Heart left ventricle (tissue), 16 donors: ENCODE results near the gene RIMS3. TPM values are rescaled to one million over a fixed set of nuclear protein-coding genes. Genes with fewer than 3 reads are reported as not detected.

Experiments
- ATAC-seq, 4 donors: fragments of 200-7000 bp; cut with Tn5 transposase; one replicate each; pipeline ENCODE4 v1.9.1; 2020 to 2022; ENCODE audit warnings: moderate library complexity in 4 of 4, mild to moderate bottlenecking in 3 of 4, moderate number of reproducible peaks in 1 of 4
- DNase-seq, 5 donors: peaks; one replicate each; pipeline ENCODE4 v3.0.0-alpha.2; 2020
- H3K27ac ChIP-seq, 12 donors: fragments of 200-600 bp; sonication (generic) in 4 of 12; one replicate each; pipeline versions ENCODE4 v1.5.0 to v1.8.0; 2016 to 2022; ENCODE audit warnings: mild to moderate bottlenecking in 2 of 12
- H3K27me3 ChIP-seq, 9 donors: fragments of 200-600 bp; sonication (generic) in 2 of 9; one replicate each; pipeline versions ENCODE4 v1.5.1 to v1.8.0; 2016 to 2022; ENCODE audit warnings: mild to moderate bottlenecking in 3 of 9
- H3K36me3 ChIP-seq, 9 donors: fragments of 200-600 bp; sonication (generic) in 2 of 9; one replicate each; pipeline versions ENCODE4 v1.5.0 to v1.8.0; 2018 to 2022; ENCODE audit warnings: mild to moderate bottlenecking in 2 of 9
- H3K4me1 ChIP-seq, 12 donors: fragments of 200-600 bp; sonication (generic) in 4 of 12; one replicate each; pipeline versions ENCODE4 v1.5.0 to v1.8.0; 2016 to 2022; ENCODE audit warnings: mild to moderate bottlenecking in 3 of 12
- H3K4me3 ChIP-seq, 12 donors: fragments of 200-600 bp; sonication (generic) in 4 of 12; one replicate each; pipeline versions ENCODE4 v1.5.0 to v1.8.0; 2017 to 2022; ENCODE audit warnings: mild to moderate bottlenecking in 9 of 12, moderate library complexity in 4 of 12
- H3K9me3 ChIP-seq, 12 donors: fragments of 200-600 bp; sonication (generic) in 4 of 12; one replicate each; pipeline versions ENCODE4 v1.5.0 to v1.8.0; 2016 to 2022; ENCODE audit warnings: mild to moderate bottlenecking in 1 of 12
- CTCF ChIP-seq, 12 donors: fragments of 200-600 bp; sonication (generic) in 4 of 12; IDR thresholded peaks; one replicate each; pipeline versions ENCODE4 v1.5.0 to v1.8.0; 2018 to 2022; ENCODE audit warnings: antibody characterized with exemption in 12 of 12, mild to moderate bottlenecking in 5 of 12
- POLR2A ChIP-seq, 2 donors: fragments of 450-650 bp; IDR thresholded peaks; one replicate each; pipeline ENCODE4 v1.6.1; 2017; ENCODE audit warnings: antibody characterized with exemption in 2 of 2, mild to moderate bottlenecking in 2 of 2, moderate library complexity in 2 of 2
- WGBS, 4 donors: extraction: QIAGEN DNeasy Blood & Tissue Kit in 2 of 4; methylation state at CpG; one replicate each; pipeline versions ENCODE4 v1.1.5 to v1.1.7; 2013 to 2018; 5-methylcytosine and 5-hydroxymethylcytosine counted together
- intact Hi-C, 10 donors: fragments of 100-400 bp; cut with DNase I; formaldehyde crosslinking; loops; one replicate each; pipeline versions ENCODE4 v1.11.1 to v1.14.2; 2022
- polyA plus RNA-seq, 2 donors: library from polyadenylated mRNA; stranded (reverse); fragments of 200-250 nt; gene quantifications; one replicate each; pipeline ENCODE4 v1.2.3, GENCODE V29; 2013
- total RNA-seq, 9 donors: library from RNA; depleted of rRNA in 2 of 9; stranded (reverse); fragments of >200 nt in 2 of 9; fragmentation: NEBNext Ultra II Directional in 3 of 9; extraction: Animal tissue kit (Norgen Biotek cat#: 25700) in 3 of 9; gene quantifications; one replicate each; pipeline versions ENCODE4 v1.1.0 to v1.2.4, GENCODE V29; 2016 to 2023
- donor health status: ischemic (EF 13 %, LVEDD 7.1; RV severe dilation, severe dysfunction).
- donor health status: healthy with polysubstance abuse.
- donor health status: DM: no; HTN: yes; CAD: no.
- donor health status: DM: no; HTN: no; CAD: no.
- donor health status: ischemic (EF 25% LVEDD 6.9; RV normal size, moderate dysfunction).
- donor health status: ischemic (EF 25% LVEDD 5.7; RV mildly dilated, moderate dysfunction).
- donor health status: healthy.
- donor health status: DM: yes; HTN: yes; CAD: no.
- donor health status: ischemic (EF 35%, LVEDD 5.7; RV mildly dilated, moderate dysfunction).
- donor health status: nonischemic (EF 11% LVEDD 7.7; RV severe dilation, severe dysfunction).
- donor health status: DM: yes; HTN: yes; CAD: no.
- donor health status: PGD.
- donor health status: ischemic (EF 29% LVEDD 5.4; RV normal size, mild dysfunction).
- donor health status: nonischemic (EF 23%, LVEDD 6.1; RV moderate dilation, normal function).

The RIMS3 gene
- total and polyA plus RNA-seq, 11 donors: 0.23 to 3.0 (median 1.00) TPM

- H3K36me3 ChIP-seq: no peaks in the 10 kb centered on the region
- peaks cover 0 to 3% (median 0%) of the 10 kb centered on the region in 9 donors for H3K27me3 ChIP-seq
- WGBS, 4 donors: 67 to 80% (median 76%) methylated on average over 2 of the region's 2 CpGs
- TF ChIP-seq POLR2A (IDR thresholded peaks at IDR 0.05): no peak
- TF ChIP-seq CTCF (IDR thresholded peaks at IDR 0.05): no peak
- no peak overlapping the region for H3K4me3 ChIP-seq
- no peak for DNase-seq
- no peaks in the 10 kb centered on the region for H3K9me3 ChIP-seq
- H3K4me1 ChIP-seq: peaks cover 0 to 3% (median 0%) of the 10 kb centered on the region in 12 donors
- intact Hi-C loops: loop anchor here in 1 of 10 donors (5.0 kb wide), 1 partner anchor 345 kb away; no protein-coding TSS in a partner anchor
- no peak overlapping the region for H3K27ac ChIP-seq
- ATAC-seq: peak in 1 of 4 donors; percentile 20
Measured at GRCh38 chr1:40606978-40607377, 58.5 kb downstream of the RIMS3 start.

- no peak for ATAC-seq
- peaks cover 0 to 4% (median 0%) of the 10 kb centered on the region in 9 donors for H3K27me3 ChIP-seq
- intact Hi-C loops: loop anchor here in 1 of 10 donors (5.0 kb wide), 1 partner anchor 346 kb away; no protein-coding TSS in a partner anchor
- 67 to 72% (median 70%) methylated on average over 3 of the region's 3 CpGs for WGBS, 4 donors
- no peaks in the 10 kb centered on the region for H3K36me3 ChIP-seq
- no peak overlapping the region for H3K27ac ChIP-seq
- no peak for TF ChIP-seq POLR2A (IDR thresholded peaks at IDR 0.05)
- no peak for TF ChIP-seq CTCF (IDR thresholded peaks at IDR 0.05)
- H3K9me3 ChIP-seq: no peaks in the 10 kb centered on the region
- no peak overlapping the region for H3K4me3 ChIP-seq
- no peak for DNase-seq
- H3K4me1 ChIP-seq: peaks cover 0 to 3% (median 0%) of the 10 kb centered on the region in 12 donors
Measured at GRCh38 chr1:40606194-40606593, 59.3 kb downstream of the RIMS3 start.

GRCh38 chr1:40599926-40600325 is 65.6 kb downstream of the RIMS3 start:
- intact Hi-C loops: no loop called here
- Histone ChIP-seq H3K36me3 (no peaks in the 10 kb centered on the region), H3K27me3 (peaks cover 0 to 4% (median 0%) of the 10 kb centered on the region in 9 donors), H3K9me3 (no peaks in the 10 kb centered on the region), H3K27ac (no peak overlapping the region), H3K4me3 (no peak overlapping the region), H3K4me1 (peaks cover 0 to 3% (median 0%) of the 10 kb centered on the region in 12 donors)
- WGBS, 4 donors: 83 to 100% (median 90%) methylated on average over 1 of the region's 1 CpG
- DNase-seq (no peak), ATAC-seq (no peak)
- TF ChIP-seq CTCF (IDR thresholded peaks at IDR 0.05) (no peak), POLR2A (IDR thresholded peaks at IDR 0.05) (no peak)

GRCh38 chr1:40595623-40596022 is 69.9 kb downstream of the RIMS3 start:
- H3K4me3 ChIP-seq: no peak overlapping the region
- no peaks in the 10 kb centered on the region for H3K27me3 ChIP-seq
- WGBS, 4 donors: 81 to 93% (median 87%) methylated on average over 6 to 7 of the region's 7 CpGs
- intact Hi-C loops: no loop called here
- ATAC-seq: no peak
- peaks cover 0 to 11% (median 0%) of the 10 kb centered on the region in 12 donors for H3K4me1 ChIP-seq
- no peak overlapping the region for H3K27ac ChIP-seq
- H3K9me3 ChIP-seq: no peaks in the 10 kb centered on the region
- no peak for TF ChIP-seq CTCF (IDR thresholded peaks at IDR 0.05)
- TF ChIP-seq POLR2A (IDR thresholded peaks at IDR 0.05): no peak
- no peak for DNase-seq
- H3K36me3 ChIP-seq: no peaks in the 10 kb centered on the region
